HuH-7 (cell line): Measurements from ENCODE around the gene MRRF.
"Not testable (repeated sequence)": the region's sequence is repeated elsewhere in the genome, so short reads cannot be mapped to it uniquely, and the experiment has no call there.

Experiments used
- DNase-seq: peaks from one replicate; pipeline ENCODE4 v3.0.0; 2011; ENCODE audit warnings: low spot score

The MRRF gene

GRCh38 chr9:122363131-122363530 lies 98.4 kb downstream of the MRRF start:
- DNase-seq: not testable (repeated sequence)

- no peak for DNase-seq
Observed at GRCh38 chr9:122364117-122364782, 99.6 kb downstream of the MRRF start.

DNA sequence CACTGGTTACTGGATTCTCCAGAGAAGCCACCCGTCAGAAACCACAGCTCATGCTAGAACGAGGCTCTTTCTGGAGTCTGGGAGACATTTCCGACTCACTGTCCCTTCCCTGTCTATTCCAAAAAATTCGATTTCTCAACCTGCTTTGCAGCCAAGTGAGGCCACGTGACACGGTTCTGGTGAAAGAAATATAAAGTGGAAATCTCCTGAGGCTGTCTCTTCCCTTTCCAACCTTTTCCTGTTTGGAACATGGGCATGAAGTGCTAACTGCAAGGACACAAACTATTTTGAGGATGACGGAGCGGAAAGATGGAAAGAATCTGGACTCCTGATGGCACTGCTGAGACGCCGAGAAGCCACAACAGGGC lies 100.1 kb downstream of the MRRF start:
- no peak for DNase-seq

GRCh38 chr9:122366074-122366660 lies 101.5 kb downstream of the MRRF start:
- no peak for DNase-seq

- no peak for DNase-seq
Observed at GRCh38 chr9:122367065-122367464, 102.4 kb downstream of the MRRF start.

- no peak for DNase-seq
Observed at GRCh38 chr9:122367774-122368460, 103.2 kb downstream of the MRRF start.

- no peak for DNase-seq
Observed at GRCh38 chr9:122368642-122369041, 104.0 kb downstream of the MRRF start.

- DNase-seq: no peak
Observed at GRCh38 chr9:122370303-122370702, 105.6 kb downstream of the MRRF start.

GRCh38 chr9:122370869-122371755 lies 106.4 kb downstream of the MRRF start, which contains the start of gene PTGS1:
Gene PTGS1, plus strand, starts transcription at chr9:122371024. Its CDS starts 61 bp downstream, at chr9:122371085.
- DNase-seq: no peak

DNA sequence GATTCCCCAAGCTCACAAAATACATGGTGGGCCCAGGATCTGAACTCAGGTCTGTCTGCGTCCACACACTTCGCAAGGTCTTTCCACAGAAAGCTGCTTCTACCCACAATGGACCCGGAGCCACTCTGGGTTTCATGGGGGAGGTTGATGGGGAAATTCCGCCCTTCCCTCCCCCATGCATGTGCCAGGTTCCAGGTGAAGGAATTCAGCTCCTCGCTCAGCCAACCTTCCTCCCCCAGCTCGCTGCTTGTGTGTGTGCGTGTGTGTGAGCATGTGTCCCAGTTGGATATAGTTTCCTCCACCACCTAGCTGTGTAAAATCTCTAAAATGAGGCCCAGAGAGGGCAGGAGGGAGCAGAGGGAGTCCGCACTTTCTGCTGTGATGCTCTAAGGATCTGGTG lies 107.2 kb downstream of the MRRF start:
- DNase-seq: no peak

GRCh38 chr9:122372856-122373845 lies 108.5 kb downstream of the MRRF start:
- no peak for DNase-seq

- no peak for DNase-seq
Observed at GRCh38 chr9:122374885-122375420, 110.3 kb downstream of the MRRF start.

GRCh38 chr9:122376796-122377195 lies 112.1 kb downstream of the MRRF start:
- no peak for DNase-seq

DNA sequence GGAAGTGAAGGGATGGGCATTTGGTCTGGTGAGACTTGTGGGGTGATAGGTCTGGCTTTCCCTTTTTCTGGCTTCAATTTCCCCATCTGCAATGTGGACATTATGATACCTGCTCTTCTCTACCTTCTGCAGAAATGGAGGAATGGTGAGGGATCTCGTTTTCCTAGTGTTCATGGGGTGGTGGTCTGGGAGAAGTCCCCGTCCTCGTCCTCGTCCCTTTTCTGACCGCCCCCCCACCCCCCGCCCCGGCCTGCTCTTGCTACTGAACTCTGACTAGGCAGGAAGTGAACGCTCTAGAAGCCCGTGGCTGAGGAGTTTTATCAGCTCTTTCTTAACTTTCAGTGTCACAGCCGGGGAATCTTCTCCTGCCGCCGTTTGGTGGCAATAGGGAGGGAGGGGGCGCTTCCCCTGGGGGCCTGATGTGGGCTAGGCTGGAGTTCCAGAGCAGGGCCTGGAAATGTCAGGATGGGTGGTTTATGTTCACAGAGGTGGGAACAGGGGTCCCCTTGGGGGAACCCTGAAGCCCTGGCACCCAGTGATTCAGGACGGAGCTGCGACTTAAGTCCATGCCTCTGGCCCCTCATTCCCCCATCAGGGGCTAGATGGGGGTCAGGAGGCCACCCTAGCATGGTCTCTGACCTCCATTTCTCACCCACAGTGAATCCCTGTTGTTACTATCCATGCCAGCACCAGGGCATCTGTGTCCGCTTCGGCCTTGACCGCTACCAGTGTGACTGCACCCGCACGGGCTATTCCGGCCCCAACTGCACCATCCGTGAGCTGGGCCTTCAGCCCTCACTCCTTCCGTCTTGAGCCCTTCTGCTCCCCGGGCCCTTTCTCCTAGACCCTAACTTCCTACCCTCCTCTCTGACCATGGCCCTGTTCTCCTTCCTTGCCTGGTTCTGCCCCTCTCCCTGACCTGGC lies 112.8 kb downstream of the MRRF start:
- DNase-seq: no peak

DNA sequence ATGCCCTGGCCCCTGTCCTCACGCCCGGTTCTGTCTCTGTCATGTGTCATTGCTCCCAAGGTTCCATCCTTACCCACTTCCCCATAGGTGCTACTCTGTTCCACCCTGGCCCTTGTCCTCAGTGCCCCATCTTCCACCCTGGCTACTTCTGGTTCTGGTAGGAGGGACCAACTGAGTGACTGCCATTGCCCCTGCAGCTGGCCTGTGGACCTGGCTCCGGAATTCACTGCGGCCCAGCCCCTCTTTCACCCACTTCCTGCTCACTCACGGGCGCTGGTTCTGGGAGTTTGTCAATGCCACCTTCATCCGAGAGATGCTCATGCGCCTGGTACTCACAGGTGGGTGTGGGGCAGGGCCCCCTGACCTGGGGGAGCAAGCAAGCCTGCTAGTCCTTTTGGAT lies 113.6 kb downstream of the MRRF start:
- no peak for DNase-seq

GRCh38 chr9:122379340-122379739 lies 114.7 kb downstream of the MRRF start:
- no peak for DNase-seq

DNA sequence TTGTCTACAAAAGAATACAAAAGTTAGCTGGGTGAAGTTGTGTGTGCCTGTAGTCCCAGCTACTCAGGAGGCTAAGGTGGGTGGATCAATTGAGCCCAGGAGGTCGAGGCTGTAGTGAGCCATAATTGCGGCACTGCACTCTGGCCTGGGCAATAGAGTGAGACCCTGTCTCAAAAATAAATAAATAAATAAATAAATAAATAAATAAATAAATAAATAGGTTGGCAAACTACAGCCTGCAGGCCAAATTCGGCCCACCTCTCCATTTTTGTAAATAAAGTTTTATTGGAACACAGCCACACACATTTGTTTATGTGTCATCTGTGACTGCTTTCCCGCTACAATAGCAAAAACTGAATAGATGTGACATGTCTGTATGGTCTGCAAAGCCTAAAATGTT lies 115.6 kb downstream of the MRRF start:
- no peak for DNase-seq
